HCT116 (cell line): ENCODE results near the gene PTPRJ. TPM values are rescaled to one million over a fixed set of nuclear protein-coding genes. Genes with fewer than 3 reads are reported as not detected.
A peak's percentile ranks its signal among the peaks of the same experiment; 100 is the strongest.

Source experiments
- ATAC-seq: fragments of 200-7000 bp; cut with Tn5 transposase; 2 replicates; pipeline ENCODE4 v1.9.1; 2020; ENCODE audit warnings: mild to moderate bottlenecking, moderate library complexity
- BruUV-seq: library from RNA; stranded (reverse); fragments of 400-500 nt; replicated peaks from 2 replicates; lab custom pipeline; 2021; lab: Mats Ljungman, UMichigan
- CTCF ChIA-PET: fragments of 300-600 bp; sonication (Branson Sonifier 250); formaldehyde crosslinking; loops from one replicate; lab custom pipeline; 2021; ENCODE audit warnings: antibody characterized with exemption; lab: Charles Lee
- POLR2A ChIA-PET: fragments of 300-600, 350-600 bp; sonication (Branson Sonifier 250); formaldehyde crosslinking; loops from one replicate; lab custom pipeline; 2021; ENCODE audit warnings: antibody characterized with exemption; lab: Charles Lee
- RAD21 ChIA-PET, 2 experiments: fragments of 300-600 bp; sonication (Branson Sonifier 250); formaldehyde crosslinking; loops; one replicate each; lab custom pipeline; 2023; ENCODE audit warnings: low total read pairs in 2 of 2; ENCODE audit not compliant: uncharacterized antibody in 2 of 2, unreplicated experiment in 2 of 2, low non-redundant PET in 1 of 2; lab: Charles Lee
- DNase-seq: peaks from one replicate; pipeline ENCODE4 v3.0.0-alpha.2; 2010; ENCODE audit warnings: low read depth, low spot score
- H2AFZ ChIP-seq: fragments of 200-600 bp; shearing (Covaris generic), sonication (generic); 2 replicates; pipeline ENCODE4 v1.6.1; 2017; ENCODE audit warnings: low read depth, mixed run types, mixed read lengths, antibody characterized with exemption, low read length; ENCODE audit not compliant: poor library complexity, severe bottlenecking
- H3K27ac ChIP-seq: 2 replicates; pipeline ENCODE4 v1.5.1; 2012; ENCODE audit warnings: low read depth, low read length
- H3K27me3 ChIP-seq: fragments of 200-600 bp; sonication (generic); 2 replicates; pipeline ENCODE4 v1.6.1; 2016; ENCODE audit warnings: mixed run types, low read length, mixed read lengths; ENCODE audit not compliant: insufficient read depth
- H3K36me3 ChIP-seq, 2 experiments: fragments of 200-500 bp in 1 of 2; fragments of 200-600 bp in 1 of 2; sonication (Bioruptor generic) in 1 of 2; sonication (generic) in 1 of 2; 2 replicates each; pipeline versions ENCODE4 v1.5.1 to v1.6.1; 2014 to 2016; ENCODE audit warnings: low read length in 2 of 2, inconsistent platforms in 1 of 2, mixed read lengths in 1 of 2, mixed run types in 1 of 2; ENCODE audit not compliant: insufficient read depth in 2 of 2, control insufficient read depth in 1 of 2
- H3K4me1 ChIP-seq, 2 experiments: fragments of 200-600 bp in 1 of 2; sonication (generic) in 1 of 2; 2 replicates each; pipeline versions ENCODE4 v1.5.1 to v1.6.1; 2012 to 2017; ENCODE audit warnings: low read length in 2 of 2, inconsistent platforms in 1 of 2, mild to moderate bottlenecking in 1 of 2, mixed read lengths in 1 of 2, mixed run types in 1 of 2, moderate library complexity in 1 of 2; ENCODE audit not compliant: insufficient read depth in 2 of 2, control insufficient read depth in 1 of 2
- H3K4me2 ChIP-seq: fragments of 200-600 bp; sonication (generic); 2 replicates; pipeline ENCODE4 v1.6.1; 2017; ENCODE audit warnings: mixed run types, low read length, mixed read lengths
- H3K4me3 ChIP-seq, 2 experiments: fragments of 200-600 bp in 1 of 2; sonication (generic) in 1 of 2; replicated peaks in 1 of 2; 2 replicates each; pipeline ENCODE4 v1.5.1; 2011 to 2016; ENCODE audit warnings: low read length in 2 of 2, control low read depth in 1 of 2, low read depth in 1 of 2, mild to moderate bottlenecking in 1 of 2, mixed read lengths in 1 of 2, mixed run types in 1 of 2
- H3K79me2 ChIP-seq: fragments of 200-600 bp; sonication (generic); 2 replicates; pipeline ENCODE4 v1.6.1; 2017; ENCODE audit warnings: mild to moderate bottlenecking, mixed run types, low read length, moderate library complexity, mixed read lengths; ENCODE audit not compliant: insufficient read depth
- H3K9ac ChIP-seq: fragments of 200-600 bp; sonication (generic); 2 replicates; pipeline ENCODE4 v1.6.1; 2016; ENCODE audit warnings: low read length, mixed read lengths
- H3K9me2 ChIP-seq: fragments of 200-600 bp; sonication (generic), shearing (Covaris generic); 2 replicates; pipeline ENCODE4 v1.6.1; 2017; ENCODE audit warnings: mixed run types, mild to moderate bottlenecking, moderate library complexity; ENCODE audit not compliant: insufficient read depth
- H3K9me3 ChIP-seq, 2 experiments: fragments of 200-500 bp in 1 of 2; fragments of 200-600 bp in 1 of 2; sonication (Bioruptor generic) in 1 of 2; sonication (generic) in 1 of 2; 2 replicates each; pipeline ENCODE4 v1.6.1; 2014 to 2017; ENCODE audit warnings: low read length in 2 of 2, mixed read lengths in 2 of 2, inconsistent platforms in 1 of 2, low read depth in 1 of 2, mild to moderate bottlenecking in 1 of 2, mixed run types in 1 of 2, moderate library complexity in 1 of 2; ENCODE audit not compliant: control insufficient read depth in 1 of 2, insufficient read depth in 1 of 2
- H4K20me1 ChIP-seq: fragments of 200-600 bp; sonication (generic), shearing (Covaris generic); 2 replicates; pipeline ENCODE4 v1.6.1; 2017; ENCODE audit warnings: mixed run types, mild to moderate bottlenecking, moderate library complexity; ENCODE audit not compliant: insufficient read depth
- CBX3 ChIP-seq: IDR thresholded peaks from 2 replicates; pipeline ENCODE4 v1.6.1; 2012; ENCODE audit warnings: low read depth
- CEBPB ChIP-seq: IDR thresholded peaks from 2 replicates; pipeline ENCODE4 v1.6.1; 2012; ENCODE audit warnings: low read depth
- EGR1 ChIP-seq: IDR thresholded peaks from 2 replicates; pipeline ENCODE4 v1.6.1; 2012; ENCODE audit warnings: low read depth
- EZH2phosphoT487 ChIP-seq: fragments of 200-600 bp; IDR thresholded peaks from 2 replicates; pipeline ENCODE4 v1.6.1; 2018; ENCODE audit warnings: antibody characterized with exemption, borderline replicate concordance
- FOSL1 ChIP-seq: IDR thresholded peaks from 2 replicates; pipeline ENCODE4 v1.6.1; 2012; ENCODE audit warnings: low read depth
- RAD21 ChIP-seq: IDR thresholded peaks from 2 replicates; pipeline ENCODE4 v1.6.1; 2012; ENCODE audit warnings: low read depth, mild to moderate bottlenecking
- SIN3A ChIP-seq: IDR thresholded peaks from 2 replicates; pipeline ENCODE4 v1.6.1; 2012; ENCODE audit warnings: low read depth
- SP1 ChIP-seq: IDR thresholded peaks from 2 replicates; pipeline ENCODE4 v1.6.1; 2012; ENCODE audit warnings: low read depth
- SRF ChIP-seq: IDR thresholded peaks from 2 replicates; pipeline ENCODE4 v1.6.1; 2012; ENCODE audit warnings: low read depth
- TCF7L2 ChIP-seq: IDR thresholded peaks from 2 replicates; pipeline ENCODE4 v1.7.0; 2011; ENCODE audit warnings: borderline replicate concordance, inconsistent platforms; ENCODE audit not compliant: insufficient read depth, insufficient read length; ENCODE audit errors: extremely low read depth
- intact Hi-C: fragments of 100-400 bp; cut with micrococcal nuclease; formaldehyde crosslinking; loops from 2 replicates; pipeline ENCODE4 v1.10.0; 2022
- total RNA-seq: library from RNA; stranded (reverse); gene quantifications from one replicate; pipeline ENCODE4 v1.2.1, GENCODE V29; 2021; ENCODE audit not compliant: unreplicated experiment
- TF ChIP-seq, protein P1 (sequence below): IDR thresholded peaks from 2 replicates; pipeline ENCODE4 v1.6.1; 2011; ENCODE audit warnings: mild to moderate bottlenecking, low read length, moderate library complexity; ENCODE audit not compliant: insufficient replicate concordance; ENCODE audit errors: extremely low read depth
- TF ChIP-seq, protein P2 (sequence below): IDR thresholded peaks from 2 replicates; pipeline ENCODE4 v1.6.1; 2012

PTPRJ gene
- total RNA-seq, 1 experiment from 2014 or later, result 19.1 TPM

DNA sequence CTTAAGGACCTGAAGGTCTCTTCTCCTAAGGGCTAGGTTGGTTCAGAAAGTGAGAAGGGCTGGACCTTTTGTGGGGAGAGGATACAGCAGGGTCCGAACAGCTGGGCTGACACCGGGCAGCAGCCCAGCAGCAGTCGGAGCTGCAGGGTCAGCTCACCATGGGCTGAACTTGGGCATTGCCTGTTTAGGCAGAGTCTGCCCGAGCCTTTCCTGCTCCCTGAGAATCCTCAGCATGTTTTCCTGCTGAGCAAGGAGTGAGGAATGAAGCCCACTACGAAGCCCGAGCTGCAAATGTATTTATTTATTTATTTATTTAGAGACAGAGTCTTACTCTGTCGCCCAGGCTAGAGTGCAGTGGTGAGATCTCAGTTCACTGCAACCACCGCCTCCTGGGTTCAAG, 83.9 kb downstream of the PTPRJ start:
- no peaks in the 10 kb centered on the region for H3K27me3 ChIP-seq
- ChIA-PET POLR2A (no interaction called here), CTCF (no interaction called here), RAD21 (no interaction called here)
- peaks cover 30 to 42% of the 10 kb centered on the region in 2 experiments for H3K4me1 ChIP-seq
- H3K79me2 ChIP-seq, result no peaks in the 10 kb centered on the region; the same call in 1 of the 2 replicates
- no TSS peak for BruUV-seq
- H3K9ac ChIP-seq, result peak overlapping the region; percentile 44
- no peak for DNase-seq
- peak; percentile 13; the same call in 1 of the 2 replicates for ATAC-seq
- TF ChIP-seq, protein P1, sequence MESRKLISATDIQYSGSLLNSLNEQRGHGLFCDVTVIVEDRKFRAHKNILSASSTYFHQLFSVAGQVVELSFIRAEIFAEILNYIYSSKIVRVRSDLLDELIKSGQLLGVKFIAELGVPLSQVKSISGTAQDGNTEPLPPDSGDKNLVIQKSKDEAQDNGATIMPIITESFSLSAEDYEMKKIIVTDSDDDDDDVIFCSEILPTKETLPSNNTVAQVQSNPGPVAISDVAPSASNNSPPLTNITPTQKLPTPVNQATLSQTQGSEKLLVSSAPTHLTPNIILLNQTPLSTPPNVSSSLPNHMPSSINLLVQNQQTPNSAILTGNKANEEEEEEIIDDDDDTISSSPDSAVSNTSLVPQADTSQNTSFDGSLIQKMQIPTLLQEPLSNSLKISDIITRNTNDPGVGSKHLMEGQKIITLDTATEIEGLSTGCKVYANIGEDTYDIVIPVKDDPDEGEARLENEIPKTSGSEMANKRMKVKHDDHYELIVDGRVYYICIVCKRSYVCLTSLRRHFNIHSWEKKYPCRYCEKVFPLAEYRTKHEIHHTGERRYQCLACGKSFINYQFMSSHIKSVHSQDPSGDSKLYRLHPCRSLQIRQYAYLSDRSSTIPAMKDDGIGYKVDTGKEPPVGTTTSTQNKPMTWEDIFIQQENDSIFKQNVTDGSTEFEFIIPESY, result no peak
- no peak for TF ChIP-seq CEBPB
- no peak for TF ChIP-seq EZH2phosphoT487
- no peak for TF ChIP-seq EGR1
- TF ChIP-seq TCF7L2, result no peak
- TF ChIP-seq RAD21, result no peak
- TF ChIP-seq, protein P2, sequence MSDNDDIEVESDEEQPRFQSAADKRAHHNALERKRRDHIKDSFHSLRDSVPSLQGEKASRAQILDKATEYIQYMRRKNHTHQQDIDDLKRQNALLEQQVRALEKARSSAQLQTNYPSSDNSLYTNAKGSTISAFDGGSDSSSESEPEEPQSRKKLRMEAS, result no peak
- TF ChIP-seq CBX3, result no peak
- no peak for TF ChIP-seq SIN3A
- TF ChIP-seq FOSL1, result no peak
- no peak for TF ChIP-seq SRF
- TF ChIP-seq SP1, result no peak
- H3K27ac ChIP-seq, result peak overlapping the region; percentile 57; the same call in 1 of the 2 replicates
- intact Hi-C loops, result no loop called here
- H4K20me1 ChIP-seq, result no peaks in the 10 kb centered on the region
- H3K4me3 ChIP-seq, result no peak overlapping the region
- H3K9me2 ChIP-seq, result no peaks in the 10 kb centered on the region
- H3K4me2 ChIP-seq, result peak overlapping the region; percentile 68
- no peaks in the 10 kb centered on the region for H3K36me3 ChIP-seq
- no peak overlapping the region for H2AFZ ChIP-seq
- no peaks in the 10 kb centered on the region for H3K9me3 ChIP-seq
